ENCODE measurements around the gene RASGEF1C.
"Not testable (repeated sequence)": the region's sequence is repeated elsewhere in the genome, so short reads cannot be mapped to it uniquely, and the experiment has no call there.

The RASGEF1C gene

GRCh38 chr5:180210961-180211760 is 2.1 kb upstream of the RASGEF1C start:
- no peak for DNase-seq

- DNase-seq, result not testable (repeated sequence)
These were observed 1.1 kb upstream of the RASGEF1C start for GRCh38 chr5:180210077-180210476.

- DNase-seq, result no peak
These were observed 453 bp downstream of the RASGEF1C start for GRCh38 chr5:180208435-180209081.

- no peak for DNase-seq
These were observed 975 bp downstream of the RASGEF1C start for GRCh38 chr5:180208038-180208434.

- DNase-seq, result no peak
These were observed 1.4 kb downstream of the RASGEF1C start for GRCh38 chr5:180207593-180207992.

GRCh38 chr5:180206993-180207392 is 2.0 kb downstream of the RASGEF1C start:
- no peak for DNase-seq

- DNase-seq, result no peak
These were observed 3.1 kb downstream of the RASGEF1C start for GRCh38 chr5:180205916-180206315.

- DNase-seq, result no peak
These were observed 4.7 kb downstream of the RASGEF1C start for GRCh38 chr5:180204276-180204819.

- no peak for DNase-seq
These were observed 6.0 kb downstream of the RASGEF1C start for GRCh38 chr5:180202939-180203573.

- DNase-seq, result peak; percentile 72
These were observed 7.7 kb downstream of the RASGEF1C start for GRCh38 chr5:180201051-180201987.

GRCh38 chr5:180199390-180199789 is 9.6 kb downstream of the RASGEF1C start:
- no peak for DNase-seq

- no peak for DNase-seq
These were observed 10.8 kb downstream of the RASGEF1C start for GRCh38 chr5:180198208-180198607.

GRCh38 chr5:180197016-180197702 is 11.9 kb downstream of the RASGEF1C start:
- DNase-seq, result no peak

GRCh38 chr5:180194410-180195345 is 14.3 kb downstream of the RASGEF1C start:
- DNase-seq, result peak; percentile 44

GRCh38 chr5:180193749-180194375 is 15.1 kb downstream of the RASGEF1C start:
- no peak for DNase-seq

- DNase-seq, result no peak
These were observed 17.3 kb downstream of the RASGEF1C start for GRCh38 chr5:180191716-180192115.

GRCh38 chr5:180187767-180188166 is 21.2 kb downstream of the RASGEF1C start:
- no peak for DNase-seq

- DNase-seq, result no peak
These were observed 28.2 kb downstream of the RASGEF1C start for GRCh38 chr5:180180846-180181245.

GRCh38 chr5:180180421-180180820 is 28.6 kb downstream of the RASGEF1C start:
- DNase-seq, result no peak

Data from islet precursor cell (in vitro differentiated cells).